ENCODE results near the gene LRP1.

- TF ChIP-seq CTCF (conservative IDR thresholded peaks at IDR 0.05; ENCODE audit: low read length), result no peak
- TF ChIP-seq EZH2phosphoT487 (IDR thresholded peaks at IDR 0.05; ENCODE audit: borderline replicate concordance), result no peak
Measured at GRCh38 chr12:57169969-57170368, 41.7 kb downstream of the LRP1 start.

Data from Loucy (cell line).